Stimulated activated CD8-positive, alpha-beta memory T cell treated with anti-CD3 and anti-CD28 coated beads, Interleukin-7, amount 100 ng/mL, for 48 hours (primary cell): Measurements from ENCODE around the gene RNU1-3.
"Not testable (repeated sequence)": the region's sequence is repeated elsewhere in the genome, so short reads cannot be mapped to it uniquely, and the experiment has no call there.

Source experiments
- DNase-seq, 2 donors: peaks; one replicate each; pipeline ENCODE4 v3.0.0-alpha.2; 2020; ENCODE audit warnings: low read depth in 1 of 2; ENCODE audit errors: extremely low read depth in 1 of 2

Gene RNU1-3

DNA sequence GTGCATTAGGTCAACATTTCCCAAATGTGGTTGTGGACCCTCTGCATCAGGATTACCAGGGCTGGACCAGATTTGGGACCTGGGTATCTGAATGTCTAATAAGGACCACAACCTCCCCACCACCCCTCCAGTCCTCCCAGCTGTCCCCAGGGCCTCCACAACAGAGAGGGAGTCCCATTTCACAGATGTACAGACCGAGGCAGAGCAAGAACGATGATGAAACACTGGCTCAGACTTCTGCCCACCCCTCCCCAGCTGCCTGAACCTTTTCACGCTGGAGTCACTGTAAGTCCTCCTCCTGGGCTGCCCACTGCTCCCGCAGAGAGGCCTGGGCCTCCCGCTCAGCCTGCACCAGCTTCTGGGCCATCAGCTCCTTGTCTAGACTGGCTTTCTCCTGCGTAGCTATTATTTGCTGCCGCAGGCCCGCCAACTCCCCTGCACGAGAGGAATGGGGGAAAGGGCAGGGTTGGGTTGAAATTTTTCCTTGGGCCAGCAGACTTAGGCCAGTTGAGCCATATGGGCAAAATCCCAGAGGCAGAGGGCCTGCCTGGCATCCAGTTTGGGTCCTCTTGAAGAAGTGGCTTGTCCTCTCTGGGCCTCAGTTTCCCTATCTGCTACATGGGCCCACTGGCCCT lies 45.0 kb downstream of the RNU1-3 start:
- DNase-seq, result not testable (repeated sequence)

DNA sequence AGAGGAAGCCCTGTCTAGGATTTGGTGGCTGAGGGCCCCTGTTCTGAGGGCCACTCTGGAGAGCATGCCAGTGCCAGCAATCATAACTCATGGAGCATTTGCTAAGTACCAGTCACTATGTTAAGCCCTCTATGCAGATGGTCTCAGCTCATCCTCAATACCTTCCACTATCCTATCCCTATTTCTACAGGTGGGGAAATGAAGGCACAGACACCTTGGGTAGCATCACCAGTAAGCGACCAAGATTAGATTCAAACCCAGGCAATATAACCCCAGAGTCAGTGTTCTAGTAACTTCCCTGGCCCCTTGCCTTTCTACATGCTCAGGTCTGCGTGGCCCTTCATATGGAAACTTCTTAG lies 45.5 kb downstream of the RNU1-3 start:
- no peak for DNase-seq

DNA sequence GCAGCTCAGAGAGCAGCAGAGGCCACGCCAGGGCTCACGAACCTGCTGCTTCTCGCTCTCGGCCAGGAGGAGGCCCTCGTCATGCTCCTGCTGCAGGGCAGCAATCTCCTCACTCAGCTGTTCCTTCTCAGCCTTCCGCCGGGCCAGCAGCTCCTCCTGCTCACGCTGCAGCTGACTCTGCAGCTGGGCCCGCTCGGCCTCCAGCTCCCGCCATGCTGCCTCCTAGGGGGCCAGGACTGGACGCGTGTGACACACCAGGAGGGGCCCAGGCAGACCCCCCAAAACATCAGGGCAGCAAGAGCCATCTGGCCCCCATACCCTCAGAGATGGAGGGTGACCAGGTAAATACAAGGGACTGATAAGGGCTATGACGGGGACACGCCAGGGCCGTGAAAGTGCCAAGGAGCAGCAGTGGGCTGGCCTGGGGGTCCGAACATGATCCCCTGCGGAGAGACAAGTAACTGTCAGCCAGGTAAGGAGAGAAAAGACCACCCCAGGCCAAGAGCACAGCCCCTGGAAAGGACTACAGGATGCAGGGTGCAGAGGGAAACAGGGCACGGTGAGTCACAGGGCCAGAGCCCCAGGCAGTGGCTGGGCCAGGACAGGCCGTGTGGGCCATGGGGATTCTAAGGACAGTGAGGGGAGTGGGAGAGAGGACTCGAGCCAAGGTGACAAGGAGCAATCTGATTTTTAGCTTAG lies 46.8 kb downstream of the RNU1-3 start:
- not testable (repeated sequence) for DNase-seq

DNA sequence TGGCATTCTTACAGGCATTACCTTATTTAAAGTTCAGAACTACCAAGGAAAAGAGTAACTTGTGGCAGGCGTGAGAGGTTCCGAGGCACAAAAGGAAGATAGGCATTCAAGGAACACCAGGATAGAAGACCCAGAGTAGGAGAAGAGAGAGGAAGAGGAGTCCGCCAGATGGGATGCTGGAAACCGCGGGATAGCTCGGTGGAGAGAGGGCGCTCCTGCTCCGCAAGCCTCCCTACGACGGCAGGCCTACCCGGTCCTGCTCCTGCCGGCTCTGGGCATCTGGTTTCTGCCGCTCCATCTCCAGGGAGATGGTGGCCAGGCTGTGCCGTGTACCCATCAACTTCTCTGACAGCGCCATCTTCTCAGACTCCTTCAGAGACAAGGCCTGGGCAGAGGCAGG lies 48.0 kb downstream of the RNU1-3 start:
- no peak for DNase-seq

DNA sequence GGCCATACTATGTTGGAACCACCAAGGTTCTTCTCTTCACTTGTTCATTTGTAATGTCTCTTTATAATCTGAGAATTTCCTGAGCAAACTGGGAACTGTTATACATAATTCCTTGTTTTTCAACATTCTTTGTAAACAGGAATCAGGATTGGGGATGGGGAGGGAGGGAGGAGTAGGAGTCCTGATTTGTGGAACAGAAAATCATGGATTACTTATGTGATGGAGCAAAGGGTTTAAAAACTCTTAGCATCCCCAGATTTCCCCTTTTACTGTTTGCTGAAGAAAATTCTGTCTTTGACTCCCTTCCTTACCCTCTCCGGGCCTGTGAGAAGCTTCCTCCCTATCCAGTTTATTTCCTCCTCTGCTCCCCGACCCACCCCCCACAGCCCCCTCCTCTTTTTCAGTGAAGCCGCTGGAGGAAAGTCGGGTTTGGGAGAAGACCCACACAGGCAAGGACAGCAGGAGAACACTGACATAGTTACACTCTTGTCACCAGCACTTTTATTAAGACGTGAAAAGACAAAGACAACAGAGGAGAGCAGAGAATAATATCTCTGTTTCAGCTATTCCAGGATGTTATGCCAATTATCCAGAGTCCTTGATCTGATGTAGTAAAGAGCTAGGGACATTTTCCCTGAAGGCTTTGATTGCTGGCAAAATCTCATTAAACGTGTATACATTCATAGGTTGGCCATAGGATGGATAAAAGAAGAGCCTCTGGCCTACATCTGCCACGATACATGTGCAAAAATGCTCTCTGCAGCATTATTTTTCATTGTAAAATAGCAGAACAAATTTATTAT lies 48.8 kb downstream of the RNU1-3 start:
- DNase-seq, result no peak

DNA sequence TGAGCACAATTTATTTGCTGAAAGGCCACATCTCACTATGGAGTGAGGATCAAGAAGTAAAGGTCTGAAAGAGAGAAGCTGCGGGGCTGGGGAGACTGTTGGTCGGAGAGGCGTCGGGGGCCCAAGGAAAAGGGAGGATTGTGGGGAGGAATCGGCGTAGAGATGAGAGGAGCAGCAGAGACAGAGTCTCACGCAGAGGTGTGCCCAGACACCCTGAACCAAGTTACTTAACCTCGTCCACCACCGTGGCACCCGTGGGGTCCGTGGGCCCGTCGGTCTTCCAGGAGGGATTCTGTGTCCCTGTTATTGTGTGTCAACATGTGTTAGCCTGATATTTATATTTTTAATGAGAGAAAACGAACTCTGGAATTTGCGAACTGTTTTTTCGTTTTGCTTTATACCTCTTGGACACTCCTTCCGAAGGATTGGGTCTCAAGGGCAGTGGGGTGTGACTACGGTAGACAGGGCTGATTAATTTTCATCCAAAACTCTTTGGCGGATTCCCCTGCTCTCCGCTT lies 49.6 kb downstream of the RNU1-3 start:
- DNase-seq, result no peak
